Dermis blood vessel endothelial cell (primary cell): ENCODE data around the gene RPRD2. TPM values are rescaled to one million over a fixed set of nuclear protein-coding genes. Genes with fewer than 3 reads are reported as not detected.
"Not testable (repeated sequence)": the region's sequence is repeated elsewhere in the genome, so short reads cannot be mapped to it uniquely, and the experiment has no call there.

Experiments used
- DNase-seq: peaks from one replicate; pipeline ENCODE4 v3.0.0; 2010
- total RNA-seq: library from RNA; depleted of rRNA; stranded (reverse); fragments of >200 nt; gene quantifications from 2 replicates; pipeline ENCODE4 v1.2.3, GENCODE V29; 2014

The RPRD2 gene
- total RNA-seq: 7.8 and 10.2 TPM in 2 replicates

GRCh38 chr1:150363426-150364230, at the start of gene RPRD2:
Gene RPRD2 (plus strand): TSS chr1:150364147. CDS start chr1:150364715, 568 bp downstream.
- DNase-seq: peak; percentile 100

- DNase-seq: not testable (repeated sequence)
Observed at GRCh38 chr1:150314691-150315090, 49.3 kb upstream of the RPRD2 start.

- DNase-seq: peak; percentile 66
Observed at GRCh38 chr1:150320667-150320978, 43.3 kb upstream of the RPRD2 start.

GRCh38 chr1:150321826-150322166, 42.2 kb upstream of the RPRD2 start:
- peak; percentile 20 for DNase-seq

GRCh38 chr1:150322310-150322709, 41.6 kb upstream of the RPRD2 start:
- DNase-seq: no peak

- no peak for DNase-seq
Observed at GRCh38 chr1:150332651-150333290, 31.2 kb upstream of the RPRD2 start.

- DNase-seq: no peak
Observed at GRCh38 chr1:150346316-150346715, 17.6 kb upstream of the RPRD2 start.

- DNase-seq: no peak
Observed at GRCh38 chr1:150352866-150353265, 11.1 kb upstream of the RPRD2 start.

GRCh38 chr1:150362721-150363425, 1.1 kb upstream of the RPRD2 start:
- DNase-seq: peak; percentile 40

- DNase-seq: peak; percentile 90
Observed at GRCh38 chr1:150364231-150365003, 470 bp downstream of the RPRD2 start.

GRCh38 chr1:150365941-150366340, 2.0 kb downstream of the RPRD2 start:
- peak; percentile 26 for DNase-seq

GRCh38 chr1:150366416-150367296, 2.7 kb downstream of the RPRD2 start:
- peak; percentile 20 for DNase-seq

- DNase-seq: no peak
Observed at GRCh38 chr1:150371110-150371509, 7.2 kb downstream of the RPRD2 start.

GRCh38 chr1:150372580-150372979, 8.6 kb downstream of the RPRD2 start:
- DNase-seq: no peak

- no peak for DNase-seq
Observed at GRCh38 chr1:150376110-150376509, 12.2 kb downstream of the RPRD2 start.

- DNase-seq: peak; percentile 10
Observed at GRCh38 chr1:150383631-150384324, 19.8 kb downstream of the RPRD2 start.

- no peak for DNase-seq
Observed at GRCh38 chr1:150385537-150386445, 21.8 kb downstream of the RPRD2 start.

GRCh38 chr1:150386592-150386991, 22.6 kb downstream of the RPRD2 start:
- no peak for DNase-seq

- no peak for DNase-seq
Observed at GRCh38 chr1:150387200-150387599, 23.3 kb downstream of the RPRD2 start.

GRCh38 chr1:150388241-150388640, 24.3 kb downstream of the RPRD2 start:
- DNase-seq: no peak
